GM18868 (cell line): ENCODE results near the gene SYTL3.

Experiments
- ATAC-seq: cut with Tn5 transposase; IDR thresholded peaks from one replicate; pipeline ENCODE4 v1.9.1; 2021; ENCODE audit warnings: mild to moderate bottlenecking, moderate library complexity; ENCODE audit not compliant: unreplicated experiment

The SYTL3 gene

DNA sequence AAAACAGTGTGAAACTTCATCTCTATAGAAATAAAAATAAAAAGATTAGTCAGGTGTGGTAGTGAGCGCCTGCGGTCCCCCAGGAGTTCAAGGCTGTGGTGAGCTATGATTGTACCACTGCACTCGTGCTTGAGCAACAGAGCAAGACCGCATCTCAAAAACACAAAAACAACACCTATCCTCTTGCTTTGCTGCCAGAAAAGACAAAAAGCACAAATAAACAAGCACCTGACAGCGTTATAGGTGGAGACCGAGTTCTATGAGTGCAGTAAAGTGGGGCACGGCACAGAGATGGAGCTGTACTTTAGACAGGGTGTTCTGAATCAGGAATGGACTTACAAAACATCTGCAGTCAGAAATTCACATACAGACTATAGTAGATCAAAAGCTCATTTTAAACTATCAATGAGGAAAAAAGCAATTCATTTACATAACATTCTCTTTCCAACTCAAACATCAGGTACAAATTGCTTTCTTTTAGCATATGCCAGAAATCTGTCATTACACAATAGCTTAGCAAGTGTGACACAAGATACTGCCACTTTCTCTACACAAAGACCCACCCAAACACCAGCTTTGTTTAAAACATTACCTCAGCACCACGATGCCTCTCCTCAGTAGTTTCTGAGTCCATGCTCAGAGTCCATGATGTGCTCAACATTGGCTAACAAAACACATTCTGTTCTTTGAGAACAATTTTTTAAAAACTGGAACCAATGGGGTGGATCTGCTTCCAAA is 159.3 kb downstream of the SYTL3 start:
- ATAC-seq = peak; percentile 75

GRCh38 chr6:158810155-158811095 is 160.6 kb downstream of the SYTL3 start:
- no peak for ATAC-seq

GRCh38 chr6:158812611-158813010 is 162.8 kb downstream of the SYTL3 start:
- ATAC-seq = no peak

GRCh38 chr6:158813032-158813431 is 163.2 kb downstream of the SYTL3 start:
- no peak for ATAC-seq
